GM21515 (cell line): ENCODE data around the gene ASF1A.

Experiments used
- ATAC-seq: cut with Tn5 transposase; IDR thresholded peaks from one replicate; pipeline ENCODE4 v1.9.1; 2021; ENCODE audit not compliant: unreplicated experiment

ASF1A gene

GRCh38 chr6:118881440-118882313 lies 12.3 kb upstream of the ASF1A start:
- ATAC-seq, result peak; percentile 92

DNA sequence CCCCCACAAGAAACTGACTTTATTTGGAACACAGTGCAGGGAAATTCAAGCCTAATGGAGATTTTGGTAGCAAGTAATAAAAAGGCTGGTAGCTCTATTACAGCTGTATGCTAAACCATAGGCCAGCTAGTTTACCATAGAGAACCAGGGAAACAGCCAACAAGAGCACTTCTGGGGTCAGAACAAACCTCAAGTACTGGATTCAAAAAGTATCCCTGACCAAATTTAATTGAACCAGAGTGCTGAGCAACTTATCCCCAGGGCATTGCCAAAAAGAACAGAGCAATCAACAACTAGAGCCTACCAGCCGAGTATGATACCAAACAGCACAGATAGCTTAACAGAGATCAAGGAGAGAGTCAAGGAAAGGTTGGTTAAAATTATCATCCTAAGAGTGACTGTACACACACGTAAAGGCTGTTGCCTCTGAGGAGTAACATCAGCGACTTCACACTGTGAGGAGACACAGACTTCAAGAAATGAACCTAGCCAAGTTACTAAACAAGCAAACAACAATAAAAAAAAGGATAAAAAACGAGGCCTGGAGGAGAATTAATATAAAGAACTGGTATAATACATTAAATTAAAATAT lies 11.5 kb upstream of the ASF1A start:
- no peak for ATAC-seq

DNA sequence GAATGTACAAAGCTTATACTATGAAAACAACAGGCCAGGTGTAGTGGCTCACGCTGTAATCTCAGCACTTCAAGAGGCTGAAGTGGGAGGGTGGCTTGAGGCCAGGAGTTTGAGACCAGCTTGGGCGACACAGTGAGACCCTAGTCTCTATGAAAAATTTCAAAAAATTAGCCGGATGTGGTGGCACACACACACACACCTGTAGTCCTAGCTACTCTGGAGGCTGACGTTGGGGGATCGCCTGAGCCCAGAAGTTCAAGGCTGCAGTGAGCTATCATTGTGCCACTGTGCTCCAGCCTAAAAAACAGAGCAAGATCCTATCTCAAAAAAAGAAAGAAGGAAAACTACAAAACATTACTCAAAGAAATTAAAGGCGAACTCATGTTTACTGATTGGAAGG lies 7.3 kb upstream of the ASF1A start:
- no peak for ATAC-seq

DNA sequence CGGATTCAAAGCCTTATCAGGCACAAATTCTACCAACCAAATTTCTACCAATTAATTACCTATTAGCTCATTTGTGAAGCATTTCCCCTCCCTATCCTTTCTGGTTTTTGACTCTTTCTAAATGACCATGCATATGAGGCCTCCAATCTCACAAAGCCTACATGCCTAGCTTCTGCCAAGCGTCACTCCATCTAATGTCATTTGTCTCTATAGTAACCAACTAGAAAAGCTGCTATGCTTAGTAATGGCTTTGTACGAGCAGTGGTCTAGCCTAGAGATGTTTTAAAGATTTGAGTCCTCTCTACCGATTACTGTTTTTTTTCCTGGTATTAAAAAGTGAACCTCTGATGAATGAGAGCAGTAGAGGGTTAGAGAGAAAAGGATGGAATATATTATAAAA lies 4.8 kb upstream of the ASF1A start:
- ATAC-seq, result no peak

GRCh38 chr6:118890997-118891790 lies 2.8 kb upstream of the ASF1A start:
- peak; percentile 26 for ATAC-seq

DNA sequence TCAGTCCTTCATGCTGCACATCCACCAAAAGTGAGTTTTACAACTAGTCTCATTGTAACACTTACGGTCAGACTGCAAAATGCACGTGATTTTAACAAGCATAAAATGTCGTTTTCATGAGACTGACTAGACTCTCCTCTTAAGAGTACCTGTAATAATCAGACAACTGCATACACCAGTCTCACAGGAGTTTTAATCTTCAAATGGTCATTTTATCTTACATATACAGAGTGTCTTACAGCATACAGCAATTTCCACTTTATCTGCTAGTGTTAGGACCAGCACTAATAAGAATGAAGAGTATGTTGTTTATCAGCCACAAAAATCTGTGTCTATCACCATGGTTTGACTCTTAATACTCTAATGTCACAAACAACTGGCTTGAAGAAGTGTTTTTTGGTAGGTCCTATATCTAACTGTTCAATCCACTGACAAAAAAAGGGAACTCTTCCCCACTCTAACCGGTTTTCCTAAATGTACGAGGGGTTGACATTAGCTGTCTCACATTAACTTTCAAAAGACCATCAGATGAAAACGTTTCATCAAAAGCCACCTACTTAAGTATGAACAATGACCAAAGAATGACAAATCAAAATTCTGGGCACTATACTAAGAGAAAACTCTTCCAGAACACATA lies 1.5 kb upstream of the ASF1A start:
- ATAC-seq, result no peak

GRCh38 chr6:118893064-118893806 lies 717 bp upstream of the ASF1A start:
- peak; percentile 15 for ATAC-seq

GRCh38 chr6:118894425-118895260 lies 691 bp downstream of the ASF1A start:
- ATAC-seq, result peak; percentile 41

- ATAC-seq, result no peak
Observed at GRCh38 chr6:118895261-118895560, 1.3 kb downstream of the ASF1A start.

- ATAC-seq, result no peak
Observed at GRCh38 chr6:118895859-118896258, 1.9 kb downstream of the ASF1A start.

DNA sequence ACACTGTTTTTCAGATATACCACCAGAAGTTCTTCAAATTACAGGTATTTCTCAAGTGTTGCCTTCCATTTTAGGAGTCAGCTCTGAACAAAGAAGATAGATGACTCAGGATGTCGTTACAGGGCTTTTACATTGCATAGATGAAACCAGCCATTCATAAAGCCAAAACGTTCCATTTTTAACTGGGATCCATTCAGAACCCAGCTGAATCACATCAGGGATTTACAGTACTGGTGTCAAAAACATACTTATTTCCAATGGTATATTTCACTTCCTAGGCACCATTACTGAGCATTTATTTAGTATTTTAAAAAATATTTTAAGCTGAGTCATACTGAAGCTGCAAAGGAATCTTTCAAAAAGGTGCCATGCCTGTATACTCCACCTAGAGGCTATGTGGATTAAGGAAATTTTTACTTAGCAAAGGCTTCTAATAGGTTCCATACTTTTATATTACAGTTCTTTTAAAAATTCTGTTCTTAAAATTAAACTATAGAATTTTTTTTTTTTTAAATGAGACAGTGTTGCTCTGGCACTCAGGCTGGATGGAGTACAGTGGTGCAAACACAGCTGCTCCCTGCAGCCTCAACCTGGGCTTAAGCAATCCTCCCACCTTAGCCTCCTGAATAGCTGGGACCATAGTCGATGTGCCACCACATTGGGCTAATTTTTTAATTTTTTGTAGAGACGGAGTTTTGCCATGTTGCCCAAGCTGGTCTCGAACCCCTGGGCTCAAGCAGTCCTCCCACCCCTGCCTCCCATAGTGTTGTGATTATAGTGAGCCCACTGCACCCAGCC lies 2.6 kb downstream of the ASF1A start:
- peak; percentile 20 for ATAC-seq

DNA sequence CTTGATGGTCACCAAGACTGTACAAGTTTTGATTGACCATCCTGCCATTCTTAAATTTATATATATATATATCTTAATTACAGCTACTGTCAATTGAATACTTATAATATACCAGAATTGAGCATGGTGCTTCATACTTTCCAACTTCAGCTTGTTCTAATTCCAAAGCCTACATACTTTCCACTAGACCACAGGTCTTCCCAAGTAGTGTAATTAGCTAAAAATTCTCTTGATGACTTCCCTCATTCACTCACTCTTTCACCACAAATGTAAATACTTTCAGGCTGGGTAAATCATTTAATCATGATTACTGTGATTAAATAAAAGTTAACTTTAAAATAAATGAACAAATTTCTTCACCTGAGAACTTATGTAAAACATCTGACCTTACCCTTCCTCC lies 3.4 kb downstream of the ASF1A start:
- no peak for ATAC-seq

GRCh38 chr6:118899948-118900347 lies 6.0 kb downstream of the ASF1A start:
- no peak for ATAC-seq

DNA sequence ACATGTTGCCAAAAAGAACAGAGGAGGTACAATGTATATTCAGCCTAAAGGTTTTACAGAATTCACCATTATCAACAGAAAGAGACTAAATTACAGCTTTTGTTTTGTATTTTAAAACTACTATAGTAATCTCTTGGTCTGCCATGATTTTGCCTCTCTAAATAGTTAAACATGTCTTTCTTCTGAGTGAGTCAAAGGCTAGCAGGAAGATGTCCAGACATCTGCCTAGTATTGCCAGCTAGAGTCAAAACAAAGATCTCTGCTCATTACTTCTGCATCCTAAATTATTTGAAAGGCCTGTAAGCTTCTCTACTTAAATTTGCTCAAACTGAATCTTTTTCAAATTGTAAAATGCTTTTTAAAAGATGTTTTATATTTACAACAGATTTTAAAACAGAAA lies 8.8 kb downstream of the ASF1A start:
- no peak for ATAC-seq

GRCh38 chr6:118903138-118903537 lies 9.2 kb downstream of the ASF1A start:
- no peak for ATAC-seq

DNA sequence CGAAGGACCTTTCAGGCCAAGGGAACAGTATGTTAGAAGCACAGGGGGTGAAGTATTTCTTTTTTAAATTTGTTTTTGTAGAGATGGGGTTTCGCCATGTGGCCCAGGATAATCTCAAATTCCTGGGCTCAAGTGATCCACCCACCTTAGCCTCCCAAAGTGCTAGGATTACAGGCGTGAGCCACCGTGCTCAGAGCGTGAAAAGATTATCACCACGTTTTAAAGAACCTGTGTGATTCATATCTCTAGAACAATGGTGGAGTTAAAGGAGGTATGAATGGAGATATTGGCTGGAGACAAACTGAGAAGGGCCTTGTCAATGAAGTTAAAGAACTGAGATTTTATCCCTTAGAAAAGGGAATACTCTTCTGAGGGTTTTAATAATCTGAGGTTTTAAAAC lies 9.7 kb downstream of the ASF1A start:
- ATAC-seq, result no peak

DNA sequence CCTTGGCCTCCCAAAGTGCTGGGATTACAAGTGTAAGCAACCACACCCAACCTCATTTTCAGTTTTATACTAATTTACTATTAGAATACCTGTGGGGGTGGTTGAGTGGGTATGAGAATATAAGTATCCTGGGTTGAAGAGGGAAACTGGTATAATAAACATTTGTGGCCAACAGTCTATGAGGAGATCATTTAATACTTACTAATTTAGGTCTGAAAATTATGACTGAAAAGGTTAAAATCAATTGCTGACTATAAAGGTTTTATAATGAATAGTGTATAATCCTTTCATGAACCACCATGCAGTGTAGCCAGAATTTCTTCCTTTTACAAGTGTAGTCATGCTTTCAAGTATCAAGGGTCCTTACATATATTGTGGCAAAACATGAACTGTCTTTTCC lies 11.1 kb downstream of the ASF1A start:
- no peak for ATAC-seq

DNA sequence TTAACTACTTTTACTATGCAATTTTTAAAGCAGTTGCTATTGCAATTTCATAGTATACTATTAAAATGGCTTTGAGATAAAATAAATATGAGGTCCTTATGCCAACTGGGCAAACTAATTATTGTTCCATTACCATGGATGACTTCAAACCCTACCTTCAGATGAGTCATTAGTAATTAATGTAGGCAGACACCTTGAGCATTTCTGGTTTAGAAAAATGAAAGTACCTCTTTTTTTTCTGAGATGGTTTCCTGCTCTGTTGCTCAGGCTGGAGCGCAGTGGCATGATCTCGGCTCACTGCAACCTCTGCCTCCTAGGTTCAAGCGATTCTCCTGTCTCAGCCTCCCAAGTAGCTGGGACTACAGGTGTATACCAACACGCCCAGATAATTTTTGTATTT lies 11.9 kb downstream of the ASF1A start:
- no peak for ATAC-seq

- ATAC-seq, result no peak
Observed at GRCh38 chr6:118908441-118908840, 14.5 kb downstream of the ASF1A start.
